ENCODE data around the gene CFAP410. TPM values are rescaled to one million over a fixed set of nuclear protein-coding genes. Genes with fewer than 3 reads are reported as not detected.

CFAP410 gene
- total and polyA plus RNA-seq, 2 of the 4 experiments (the other 2 are of a cell fraction): 3.8 to 10.3 TPM

- Histone ChIP-seq H2BK120ac (ENCODE audit: low read depth, low read length) (no peak overlapping the region), H3K4me1 (ENCODE audit: control insufficient read depth, insufficient read depth, low read length) (no peaks in the 10 kb centered on the region), H3K9me3 (ENCODE audit: control insufficient read depth, insufficient read depth, low read length) (no peaks in the 10 kb centered on the region), H3K14ac (replicated peaks; ENCODE audit: low read depth, low read length) (no peak overlapping the region), H4K20me1 (ENCODE audit: insufficient read depth, low read length) (peaks cover 13% of the 10 kb centered on the region), H2AFZ (replicated peaks; ENCODE audit: low read length, poor library complexity) (no peak overlapping the region), H4K8ac (ENCODE audit: low read depth in 2 of 2, low read length in 2 of 2) (no peak overlapping the region), H3K27me3 (ENCODE audit: control insufficient read depth, insufficient read depth, low read length) (no peaks in the 10 kb centered on the region), H3K9ac (ENCODE audit: low read depth, low read length) (no peak overlapping the region), H2BK5ac (ENCODE audit: low read depth, low read length, poor library complexity, severe bottlenecking) (no peak overlapping the region), H4K91ac (ENCODE audit: insufficient read depth, low read depth, low read length) (no peak overlapping the region), H3K56ac (ENCODE audit: extremely low read depth, insufficient read depth, low read length) (no peak overlapping the region), H2BK15ac (ENCODE audit: low read depth, low read length) (no peak overlapping the region), H3K9me1 (ENCODE audit: insufficient read depth, low read length) (peaks cover 5% of the 10 kb centered on the region; the same call in 1 of the 2 replicates), H3K4ac (ENCODE audit: low read depth, low read length) (no peak overlapping the region), H4K5ac (ENCODE audit: low read depth, low read length) (no peak overlapping the region), H2AK9ac (replicated peaks; ENCODE audit: low read depth, low read length, poor library complexity) (no peak overlapping the region), H3K4me2 (ENCODE audit: low read depth, low read length) (no peak overlapping the region), H3K18ac (ENCODE audit: low read depth, low read length) (no peak overlapping the region), H3K4me3 (ENCODE audit: insufficient read depth, low read depth, low read length) (no peak overlapping the region), H3K23ac (ENCODE audit: low read depth, low read length) (no peak overlapping the region), H3K36me3 (ENCODE audit: control insufficient read depth, insufficient read depth, low read length) (peaks cover 77% of the 10 kb centered on the region), H2AK5ac (ENCODE audit: low read depth, low read length) (no peak overlapping the region), H2BK20ac (ENCODE audit: low read depth, low read length) (no peak overlapping the region), H3K27ac (ENCODE audit: insufficient read depth, low read length) (no peak overlapping the region), H3K79me1 (ENCODE audit: low read depth in 1 of 2, low read length in 2 of 2) (peaks cover 7 to 13% of the 10 kb centered on the region in 2 experiments; a peak in 3 of 4 replicates)
- DNase-seq (no peak), ATAC-seq (ENCODE audit: low read depth) (no peak)
- ChIA-PET CTCF (no interaction called here), POLR2A (ENCODE audit: unreplicated experiment) (no interaction called here)
- intact Hi-C loops (cut with micrococcal nuclease): no loop called here
- BruUV-seq (replicated peaks): no TSS peak
- TF ChIP-seq MAZ (IDR thresholded peaks at IDR 0.05; ENCODE audit: borderline replicate concordance, low read depth, low read length) (no peak), FOS (IDR thresholded peaks at IDR 0.05; ENCODE audit: low read depth, low read length) (no peak), SMC3 (IDR thresholded peaks at IDR 0.05; ENCODE audit: low read depth, low read length) (no peak), MXI1 (IDR thresholded peaks at IDR 0.05; ENCODE audit: borderline replicate concordance, low read depth, low read length) (no peak), BHLHE40 (IDR thresholded peaks at IDR 0.05; ENCODE audit: low read depth, low read length) (no peak), ELK1 (IDR thresholded peaks at IDR 0.05; ENCODE audit: borderline replicate concordance, low read depth, low read length) (no peak), RAD21 (IDR thresholded peaks at IDR 0.05; ENCODE audit: low read length) (no peak), RFX5 (IDR thresholded peaks at IDR 0.05; ENCODE audit: low read depth, low read length) (no peak), CTCF (conservative IDR thresholded peaks at IDR 0.05; ENCODE audit: low read depth, low read length) (no peak), CHD1 (IDR thresholded peaks at IDR 0.05; ENCODE audit: low read depth, low read length) (no peak), RCOR1 (IDR thresholded peaks at IDR 0.05; ENCODE audit: insufficient replicate concordance, low read length) (no peak), POLR2A (IDR thresholded peaks at IDR 0.05; ENCODE audit: low read depth, low read length) (no peak)
- TF ChIP-seq, protein P1, sequence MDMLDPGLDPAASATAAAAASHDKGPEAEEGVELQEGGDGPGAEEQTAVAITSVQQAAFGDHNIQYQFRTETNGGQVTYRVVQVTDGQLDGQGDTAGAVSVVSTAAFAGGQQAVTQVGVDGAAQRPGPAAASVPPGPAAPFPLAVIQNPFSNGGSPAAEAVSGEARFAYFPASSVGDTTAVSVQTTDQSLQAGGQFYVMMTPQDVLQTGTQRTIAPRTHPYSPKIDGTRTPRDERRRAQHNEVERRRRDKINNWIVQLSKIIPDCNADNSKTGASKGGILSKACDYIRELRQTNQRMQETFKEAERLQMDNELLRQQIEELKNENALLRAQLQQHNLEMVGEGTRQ (IDR thresholded peaks at IDR 0.05; ENCODE audit: low read depth, low read length): no peak
- in situ Hi-C loops (cut with MboI; ENCODE audit: low sequenced_read_pairs): no loop called here
- no CpG with 5 or more reads among the region's 15 CpGs for WGBS, 2 experiments (ENCODE audit: extremely low coverage in 2 of 2, insufficient read length in 1 of 2)
- dilution Hi-C loops (cut with HindIII; ENCODE audit: low sequenced_read_pairs, unreplicated experiment): no loop called here
Measured at GRCh38 chr21:44314128-44314527, 25.1 kb downstream of the CFAP410 start.
